ENCODE data around the gene FURIN.
"Not testable (repeated sequence)": the region's sequence is repeated elsewhere in the genome, so short reads cannot be mapped to it uniquely, and the experiment has no call there.

FURIN gene

DNA sequence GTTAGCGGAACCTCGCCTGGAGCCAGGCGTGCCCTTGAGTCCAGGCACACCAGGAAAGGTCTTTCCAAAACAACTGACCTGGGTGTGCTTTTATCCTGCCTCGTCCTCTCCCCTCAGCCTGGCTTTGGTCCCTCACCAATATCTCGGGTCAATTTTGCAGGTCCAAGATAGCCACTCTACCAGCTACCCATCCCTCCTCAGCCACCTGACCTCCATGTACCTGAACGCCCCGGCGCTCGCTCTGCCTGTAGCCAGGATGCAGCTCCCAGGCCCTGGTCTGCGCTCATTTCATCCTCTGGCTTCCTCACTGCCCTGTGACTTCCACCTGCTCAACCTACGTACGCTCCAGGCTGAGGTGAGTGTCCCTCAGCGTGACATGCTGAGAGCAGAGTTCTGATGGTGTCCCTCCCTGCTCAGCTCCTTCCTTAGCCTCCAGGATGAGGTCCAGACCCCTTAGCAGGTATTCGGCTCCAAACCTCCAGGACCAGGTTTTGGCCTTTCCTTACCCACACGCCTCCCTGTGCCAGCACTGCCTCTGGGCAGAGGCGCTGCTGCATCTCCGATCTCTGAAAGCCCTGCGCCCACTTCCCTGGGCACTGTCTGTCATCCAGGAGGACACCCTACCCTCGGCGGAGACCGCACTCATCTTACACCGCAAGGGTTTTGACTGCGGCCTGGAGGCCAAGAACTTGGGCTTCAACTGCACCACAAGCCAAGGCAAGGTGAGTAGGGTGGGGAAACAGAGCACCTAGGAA, 49.8 kb downstream of the FURIN start:
- no peak for DNase-seq

DNA sequence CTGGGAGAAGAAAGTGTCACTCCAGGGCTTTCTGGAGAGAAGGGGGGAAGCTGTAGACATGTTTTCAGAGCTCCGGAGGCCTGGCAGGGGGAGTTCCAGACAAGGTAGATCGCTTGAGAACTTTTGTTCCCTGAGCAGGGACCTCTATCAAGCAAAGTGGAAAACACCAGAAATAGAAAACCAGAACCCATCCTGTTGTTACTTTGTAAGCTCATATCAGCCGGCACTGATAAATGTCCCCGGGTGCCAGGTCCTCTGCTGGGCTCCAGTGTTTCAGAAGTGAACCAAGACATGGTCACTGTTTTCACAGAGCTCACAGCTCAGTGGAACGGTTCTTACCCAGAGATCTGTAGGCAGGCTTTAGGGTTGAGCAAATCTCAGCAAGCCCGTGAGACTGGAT, 50.4 kb downstream of the FURIN start:
- no peak for DNase-seq

DNA sequence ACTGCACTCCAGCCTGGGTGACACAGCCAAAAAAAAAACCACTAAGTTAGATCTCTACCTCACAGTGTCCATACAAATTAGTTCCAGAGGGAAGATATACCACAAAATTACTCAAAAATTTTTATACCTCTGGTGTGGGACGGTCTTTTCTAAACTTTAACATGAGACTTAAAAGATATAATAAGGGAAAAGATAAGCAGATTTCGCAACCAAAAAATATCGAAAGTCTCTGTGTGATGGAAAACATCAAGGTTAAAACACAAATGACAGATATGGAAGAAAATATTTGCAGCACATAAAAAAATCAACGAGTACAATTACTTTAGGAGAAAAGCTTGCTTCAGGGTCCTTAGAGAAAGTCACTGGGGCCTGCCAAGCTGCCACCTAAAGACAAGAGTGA, 53.5 kb downstream of the FURIN start:
- DNase-seq, result no peak

DNA sequence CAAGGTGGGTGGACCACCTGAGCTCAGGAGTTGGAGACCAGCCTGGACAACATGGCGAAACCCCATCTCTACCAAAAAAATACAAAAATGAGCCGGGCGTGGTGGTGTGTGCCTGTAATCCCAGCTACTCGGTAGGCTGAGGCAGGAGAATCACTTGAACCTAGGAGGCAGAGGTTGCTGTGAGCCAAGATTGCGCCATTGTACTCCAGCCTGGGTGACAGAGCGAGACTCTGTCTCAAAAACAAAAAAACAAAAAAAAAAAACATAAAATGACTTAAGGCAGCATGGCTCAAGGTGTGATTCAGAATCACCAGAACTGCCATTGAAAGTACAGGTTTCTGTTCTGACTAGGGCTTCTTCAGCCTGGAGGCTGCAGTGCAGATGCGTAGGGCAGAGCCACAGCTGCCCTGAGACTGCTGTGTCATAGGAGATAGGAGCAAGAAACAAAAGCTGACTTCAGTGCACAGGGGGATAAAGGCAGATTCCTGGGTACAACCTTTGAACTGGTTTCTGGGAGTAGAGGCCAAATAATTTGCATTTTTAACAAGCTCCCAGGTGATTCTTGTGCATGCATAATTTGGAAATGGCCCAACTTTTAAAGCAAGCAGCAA, 54.4 kb downstream of the FURIN start:
- DNase-seq, result not testable (repeated sequence)

DNA sequence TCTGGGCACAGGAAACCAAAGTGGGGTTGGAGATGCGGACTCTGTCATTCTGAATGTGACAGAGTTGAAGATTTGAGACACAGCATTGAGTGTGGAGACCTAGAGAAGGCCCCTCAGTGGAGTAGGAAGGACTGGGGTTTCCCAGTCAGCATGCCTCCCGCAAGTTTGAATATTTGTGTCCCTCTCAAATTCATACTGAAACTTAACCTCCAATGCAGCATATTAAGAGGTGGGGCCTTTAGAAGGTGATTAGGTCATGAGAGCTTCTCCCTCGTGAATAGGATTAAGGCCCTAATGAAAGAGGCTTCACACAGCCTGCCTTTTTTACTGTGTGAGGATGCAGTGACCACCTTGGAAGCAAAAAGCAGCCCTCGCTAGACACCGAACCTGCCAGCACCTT, 56.0 kb downstream of the FURIN start:
- no peak for DNase-seq

DNA sequence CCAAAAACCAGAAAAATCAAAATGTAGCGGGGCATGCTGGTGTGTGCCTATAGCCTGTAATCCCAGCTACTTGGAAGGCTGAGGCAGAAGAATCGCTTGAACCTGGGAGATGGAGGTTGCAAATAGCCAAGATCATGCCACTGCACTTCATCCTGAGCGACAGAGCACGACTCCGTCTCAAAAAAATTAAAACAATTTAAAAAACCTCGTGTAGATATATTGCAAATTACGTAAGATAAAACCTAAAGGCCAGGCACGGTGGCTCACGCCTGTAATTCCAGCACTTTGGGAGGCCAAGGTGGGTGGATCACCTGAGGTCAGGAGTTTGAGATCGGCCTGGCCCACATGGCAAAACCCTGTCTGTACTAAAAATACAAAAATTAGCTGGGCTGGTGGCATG, 58.4 kb downstream of the FURIN start:
- DNase-seq, result not testable (repeated sequence)

DNA sequence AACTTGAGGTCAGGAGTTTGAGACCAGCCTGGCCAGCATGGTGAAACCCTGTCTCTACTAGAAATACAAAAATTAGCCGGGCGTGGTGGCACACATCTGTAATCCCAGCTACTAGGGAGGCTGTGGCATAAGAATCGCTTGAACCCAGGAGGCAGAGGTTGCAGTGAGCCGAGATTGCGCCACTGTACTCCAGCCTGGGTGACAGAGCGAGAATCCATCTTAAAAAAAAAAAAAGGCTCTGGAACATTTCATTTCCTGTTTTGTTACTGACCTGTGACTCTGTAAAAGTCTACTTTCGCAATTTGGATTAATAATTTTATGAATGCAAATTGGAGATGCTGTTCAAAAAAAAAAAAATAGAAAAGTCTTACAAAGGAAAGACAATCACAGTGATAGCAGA, 59.7 kb downstream of the FURIN start:
- DNase-seq, result not testable (repeated sequence)

DNA sequence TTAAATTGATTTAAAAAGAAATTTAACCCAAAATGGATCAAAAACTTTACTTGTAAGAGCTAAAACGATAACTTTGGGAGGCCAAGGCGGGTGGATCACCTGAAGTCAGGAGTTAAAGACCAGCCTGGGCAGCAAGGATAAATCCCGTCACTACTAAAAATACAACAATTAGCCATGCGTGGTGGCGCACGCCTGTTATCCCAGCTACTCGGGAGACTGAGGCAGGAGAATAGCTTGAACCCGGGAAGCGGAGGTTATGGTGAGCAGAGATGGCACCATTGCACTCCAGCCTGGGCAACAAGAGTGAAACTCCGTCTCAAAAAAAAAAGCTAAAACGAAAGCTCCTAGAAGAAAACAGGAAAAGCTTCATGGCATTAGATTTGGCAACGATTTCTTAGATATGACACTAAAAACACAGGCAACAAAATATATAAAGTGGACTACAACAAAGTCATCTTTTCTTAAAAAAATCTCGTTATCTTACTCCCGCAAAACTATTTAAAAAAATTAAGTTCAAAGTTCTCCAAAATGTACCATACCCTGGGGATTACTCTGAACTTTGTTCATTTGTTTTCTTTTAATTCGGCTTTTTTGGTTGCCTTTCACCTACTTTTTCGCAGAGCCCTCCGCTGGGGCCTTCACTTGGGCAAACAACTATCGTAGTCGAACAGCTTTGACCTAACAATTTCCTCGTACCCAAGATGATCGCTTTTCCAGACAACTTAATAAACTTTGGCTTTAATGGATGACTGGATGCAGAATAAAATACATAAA, 61.0 kb downstream of the FURIN start:
- no peak for DNase-seq

DNA sequence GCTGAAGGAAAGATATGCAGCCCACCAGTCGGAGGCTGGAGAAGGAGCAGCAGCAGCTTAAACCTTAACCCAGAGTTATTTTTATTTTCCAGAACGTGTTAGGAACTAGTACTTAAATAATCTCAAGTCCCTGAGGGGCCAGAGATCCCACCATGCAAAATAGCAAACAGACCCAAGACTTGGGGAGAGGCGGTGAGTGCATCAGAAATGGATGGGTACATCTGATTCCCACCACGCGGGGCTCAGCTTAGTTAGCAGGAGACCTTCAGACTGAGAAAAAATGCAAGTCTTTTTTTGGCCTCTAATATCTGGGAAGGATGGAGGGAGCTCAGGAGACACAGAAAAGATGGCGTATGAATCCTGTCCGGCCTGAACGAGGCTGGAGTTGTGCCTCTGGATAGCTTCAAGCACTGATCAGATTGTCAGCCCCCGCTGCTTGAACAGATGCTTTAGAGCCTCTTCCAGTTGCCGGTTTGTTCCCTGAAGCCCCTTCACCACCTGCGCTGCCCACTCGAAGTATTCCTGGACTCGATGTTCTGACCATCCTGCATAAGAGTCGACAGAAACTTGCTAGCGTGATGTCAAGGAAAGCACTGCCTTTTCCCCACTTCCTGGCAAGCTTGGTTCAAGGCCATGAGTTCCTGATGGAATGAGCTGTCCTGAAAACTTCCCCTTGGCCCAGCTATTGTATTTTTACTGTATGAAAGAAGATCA, 62.6 kb downstream of the FURIN start:
- DNase-seq, result no peak

DNA sequence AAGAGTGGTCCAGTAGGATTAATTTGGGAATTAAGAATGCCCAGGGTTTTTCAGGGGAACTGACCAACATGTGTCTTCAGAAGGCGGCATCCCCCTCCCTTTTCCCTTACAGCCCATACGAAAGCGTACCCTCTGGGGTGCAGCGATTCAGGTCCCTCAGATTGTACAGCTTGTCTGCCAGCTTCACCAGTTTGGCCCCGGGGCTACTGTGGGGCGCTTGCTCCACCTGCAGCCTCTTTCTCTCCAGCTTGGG, 63.1 kb downstream of the FURIN start:
- DNase-seq, result no peak

DNA sequence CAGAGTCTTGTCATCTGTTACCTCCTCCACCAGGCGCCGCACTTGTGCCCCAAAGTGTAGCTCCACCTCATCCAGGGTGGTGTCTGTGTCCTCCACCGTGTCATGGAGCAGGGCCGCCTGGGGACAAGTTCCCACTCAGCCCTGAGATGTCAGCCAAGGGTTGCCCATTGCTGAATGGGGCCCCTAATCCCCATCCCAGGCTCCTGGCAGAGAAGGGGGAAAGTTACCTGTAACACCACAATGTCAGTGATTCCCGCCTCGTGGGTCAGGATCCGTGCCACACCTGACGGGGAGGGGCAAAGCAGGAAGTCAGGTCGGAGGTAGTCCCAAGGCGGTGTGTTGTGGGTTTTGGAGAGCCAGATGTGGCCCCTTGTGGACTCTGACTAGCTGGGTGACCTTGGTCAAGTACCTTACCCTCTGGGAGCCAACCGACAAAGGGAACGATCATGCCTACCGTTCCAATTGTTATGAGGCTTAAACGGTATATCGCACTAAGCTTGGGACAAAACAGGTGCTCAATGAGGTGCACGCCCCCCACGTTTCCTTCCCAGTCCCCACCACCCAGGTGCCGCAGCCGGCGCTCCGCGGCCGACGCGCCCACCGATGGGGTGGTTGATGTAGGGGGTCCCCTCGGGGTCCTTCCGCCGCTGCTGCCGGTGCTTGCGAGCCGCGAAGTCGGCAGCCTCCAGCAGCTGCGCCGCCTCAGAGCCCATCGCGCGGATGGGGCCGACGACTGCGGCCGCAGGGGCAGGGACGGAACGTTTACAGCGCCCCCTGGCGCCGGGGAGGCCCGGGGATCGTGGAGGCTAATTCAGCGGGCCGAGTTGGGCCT, 63.7 kb downstream of the FURIN start, which contains the start of gene HDDC3:
Gene HDDC3, minus strand, starts transcription at position 722 of the 832 bp plus-strand sequence. Its CDS starts 9 bp downstream, at position 713.
- DNase-seq, result peak; percentile 88

DNA sequence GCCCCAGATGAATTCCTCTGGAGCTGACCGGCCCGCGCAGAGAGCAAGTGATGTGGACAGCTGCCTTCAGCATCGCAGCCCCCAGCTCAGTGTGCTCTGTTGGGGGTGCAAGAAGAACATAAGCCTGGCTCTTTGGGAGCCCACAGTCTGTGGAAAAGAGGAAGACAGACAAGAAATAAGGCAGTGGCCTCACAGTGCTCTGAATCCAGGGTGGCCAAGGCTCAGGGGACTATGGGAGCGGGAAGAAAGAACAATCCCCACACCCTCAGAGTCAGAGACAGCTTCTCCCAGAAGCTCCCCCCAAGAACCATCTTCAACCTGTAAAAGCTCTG, 64.2 kb downstream of the FURIN start:
- DNase-seq, result no peak

Measured in activated CD4-positive, alpha-beta T cell treated with anti-CD3 and anti-CD28 coated beads, Interleukin-2, amount 50 U/mL, for 1 hour (primary cell).